ENCODE data around the gene MGME1. TPM values are rescaled to one million over a fixed set of nuclear protein-coding genes. Genes with fewer than 3 reads are reported as not detected.
"Not testable (repeated sequence)": the region's sequence is repeated elsewhere in the genome, so short reads cannot be mapped to it uniquely, and the experiment has no call there.

Gene MGME1
- total RNA-seq, 2 experiments from 2014 or later = 28.2 to 30.5 TPM

GRCh38 chr20:17957505-17958363, 11.1 kb upstream of the MGME1 start:
- Mint-ChIP-seq H3K27me3 (no peaks in the 10 kb centered on the region), H3K4me3 (no peak overlapping the region), H3K27ac (peak overlapping the region; percentile 50), H3K36me3 (ENCODE audit: low read depth) (peaks cover 81% of the 10 kb centered on the region), H3K4me1 (ENCODE audit: low read depth) (peaks cover 66% of the 10 kb centered on the region), H3K9me3 (no peaks in the 10 kb centered on the region)
- POLR2A ChIA-PET = interaction anchor here (0.6 to 7.3 kb wide), 4 partner anchors 9 to 539 kb away, joined by 3 to 36 read pairs (median 5); partner anchors contain the start of gene SNX5
- no peak for TF ChIP-seq CTCF (IDR thresholded peaks at IDR 0.05)
- ATAC-seq (no peak), DNase-seq (no peak)
- CTCF ChIA-PET = interaction anchor here (1.1 to 2.1 kb wide), 5 partner anchors 9 to 275 kb away, joined by 3 to 14 read pairs (median 7); partner anchors contain the start of gene RRBP1
- intact Hi-C loops (cut with micrococcal nuclease) = no loop called here

DNA sequence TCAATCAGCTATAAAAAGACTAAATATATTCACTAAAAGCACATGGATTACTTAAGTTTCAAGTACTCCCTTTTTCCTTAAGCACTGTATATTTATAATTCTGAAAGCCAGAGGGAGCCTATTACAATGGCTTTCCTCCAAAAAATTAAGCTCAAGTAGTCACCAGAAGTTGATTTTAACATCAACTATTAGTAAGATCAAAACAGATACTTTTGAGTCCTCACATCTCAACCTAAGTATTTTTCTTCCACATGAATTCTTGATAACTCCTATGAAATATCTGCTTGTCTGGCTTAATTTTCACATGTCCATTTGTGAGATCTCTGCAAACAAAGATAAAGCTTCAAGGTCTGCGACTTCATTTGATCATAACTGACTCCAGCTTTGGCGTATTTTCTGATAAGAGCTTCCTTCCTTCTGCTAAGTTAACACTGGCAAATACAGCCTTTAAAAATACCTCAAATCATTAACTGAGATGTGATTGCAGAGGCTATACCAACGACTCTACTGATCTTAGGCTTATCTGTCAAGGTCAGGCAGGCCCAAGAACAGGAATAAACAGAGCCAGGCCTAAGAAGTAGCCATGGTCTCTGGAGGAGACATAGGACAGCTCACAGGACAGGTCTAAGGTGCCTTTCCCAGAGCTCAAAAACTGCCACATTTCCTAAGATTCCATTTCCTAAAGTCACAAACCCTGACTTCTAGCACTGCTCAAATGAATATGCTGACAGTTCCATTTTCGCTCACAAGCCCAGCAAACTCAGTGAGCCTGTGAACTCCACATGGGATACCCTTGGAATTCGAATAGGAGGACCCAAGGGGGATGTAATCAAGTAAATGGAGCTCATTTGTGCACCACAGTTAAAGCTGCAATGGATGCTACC, 10.2 kb upstream of the MGME1 start:
- no peaks in the 10 kb centered on the region for H3K9me3 Mint-ChIP-seq
- TF ChIP-seq CTCF (IDR thresholded peaks at IDR 0.05) = no peak
- ChIA-PET CTCF (interaction anchor here (1.1 to 2.1 kb wide), 6 partner anchors 8 to 276 kb away, joined by 3 to 14 read pairs (median 6); partner anchors contain the start of gene RRBP1), POLR2A (interaction anchor here (0.6 to 7.3 kb wide), 7 partner anchors 8 to 540 kb away, joined by 3 to 36 read pairs (median 5); partner anchors contain the start of gene SNX5)
- peaks cover 73% of the 10 kb centered on the region for H3K4me1 Mint-ChIP-seq (ENCODE audit: low read depth)
- peak overlapping the region; percentile 56 for H3K27ac Mint-ChIP-seq
- no peaks in the 10 kb centered on the region for H3K27me3 Mint-ChIP-seq
- peaks cover 81% of the 10 kb centered on the region for H3K36me3 Mint-ChIP-seq (ENCODE audit: low read depth)
- no peak overlapping the region for H3K4me3 Mint-ChIP-seq
- no peak for ATAC-seq
- intact Hi-C loops (cut with micrococcal nuclease) = no loop called here
- DNase-seq = no peak

GRCh38 chr20:17959257-17959627, 9.6 kb upstream of the MGME1 start:
- Mint-ChIP-seq H3K9me3 (no peaks in the 10 kb centered on the region), H3K27ac (peak overlapping the region; percentile 78), H3K4me3 (no peak overlapping the region), H3K36me3 (ENCODE audit: low read depth) (peaks cover 81% of the 10 kb centered on the region), H3K27me3 (no peaks in the 10 kb centered on the region), H3K4me1 (ENCODE audit: low read depth) (peaks cover 79% of the 10 kb centered on the region)
- CTCF ChIA-PET = interaction anchor here (1.2 to 2.1 kb wide), 5 partner anchors 8 to 277 kb away, joined by 3 to 14 read pairs (median 7); partner anchors contain the start of gene RRBP1
- ATAC-seq (peak; percentile 22), DNase-seq (no peak)
- POLR2A ChIA-PET = interaction anchor here (0.8 to 7.3 kb wide), 5 partner anchors 7 to 178 kb away, joined by 3 to 36 read pairs (median 5); partner anchors contain the start of gene SNX5
- intact Hi-C loops (cut with micrococcal nuclease) = no loop called here
- no peak for TF ChIP-seq CTCF (IDR thresholded peaks at IDR 0.05)

DNA sequence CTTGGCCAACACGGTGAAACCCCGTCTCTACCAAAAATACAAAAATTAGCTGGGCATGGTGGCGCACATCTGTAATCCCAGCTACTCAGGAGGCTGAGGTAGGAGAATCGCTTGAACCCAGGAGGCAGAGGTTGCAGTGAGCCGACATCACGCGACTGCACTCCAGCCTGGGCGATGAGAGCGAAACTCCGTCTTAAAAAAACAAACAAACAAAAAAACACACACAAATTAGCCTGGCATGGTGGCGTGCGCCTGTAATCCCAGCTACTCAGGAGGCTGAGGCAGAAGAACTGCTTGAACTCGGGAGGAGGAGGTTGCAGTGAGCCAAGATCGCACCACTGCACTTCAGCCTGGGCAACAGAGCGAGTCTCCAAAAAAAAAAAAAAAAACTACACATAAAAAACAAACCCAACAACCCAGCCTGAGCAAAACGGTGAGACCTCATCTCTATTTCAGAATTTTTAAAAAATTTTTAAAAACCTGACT, 8.4 kb upstream of the MGME1 start:
- Mint-ChIP-seq H3K4me1 (ENCODE audit: low read depth) (peaks cover 82% of the 10 kb centered on the region), H3K27ac (peak overlapping the region; percentile 92), H3K36me3 (ENCODE audit: low read depth) (peaks cover 80% of the 10 kb centered on the region)
- ChIA-PET CTCF (interaction anchor here (1.1 to 1.3 kb wide), 2 partner anchors 9 to 43 kb away, joined by 3 read pairs; no protein-coding TSS in a partner anchor), POLR2A (interaction anchor here (0.8 to 7.3 kb wide), 4 partner anchors 6 to 35 kb away, joined by 3 to 36 read pairs (median 5); partner anchors contain the start of gene SNX5)
- H3K4me3 Mint-ChIP-seq; H3K27me3 Mint-ChIP-seq; DNase-seq; intact Hi-C loops (cut with micrococcal nuclease); ATAC-seq; H3K9me3 Mint-ChIP-seq: not testable (repeated sequence)
